ENCODE measurements around the gene IGSF21. TPM values are rescaled to one million over a fixed set of nuclear protein-coding genes. Genes with fewer than 3 reads are reported as not detected.

The IGSF21 gene
- total RNA-seq, 1 donor from 2014 or later, result 1.3 TPM

DNA sequence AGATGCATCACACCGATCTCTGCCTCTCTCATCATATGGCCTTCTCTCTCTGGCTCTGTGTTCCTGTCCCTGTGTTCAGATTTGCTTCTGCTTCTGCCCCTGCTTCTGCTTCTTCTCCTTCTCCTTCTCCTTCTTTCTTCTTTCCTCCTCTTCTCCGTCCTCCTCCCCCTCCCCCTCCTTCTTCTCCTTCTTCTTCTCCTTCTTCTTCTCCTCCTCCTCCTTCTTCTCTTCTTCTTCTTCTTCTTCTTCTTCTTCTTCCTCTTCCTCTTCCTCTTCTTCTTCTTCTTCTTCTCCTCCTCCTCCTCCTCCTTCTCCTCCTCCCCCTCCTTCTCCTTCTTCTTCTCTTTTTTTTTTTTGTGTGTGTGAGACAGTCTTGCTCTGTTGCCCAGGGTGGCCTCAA, 233.2 kb downstream of the IGSF21 start:
- H3K36me3 Mint-ChIP-seq (ENCODE audit: unreplicated experiment), result peaks cover 6% of the 10 kb centered on the region
- TF ChIP-seq, protein P1, sequence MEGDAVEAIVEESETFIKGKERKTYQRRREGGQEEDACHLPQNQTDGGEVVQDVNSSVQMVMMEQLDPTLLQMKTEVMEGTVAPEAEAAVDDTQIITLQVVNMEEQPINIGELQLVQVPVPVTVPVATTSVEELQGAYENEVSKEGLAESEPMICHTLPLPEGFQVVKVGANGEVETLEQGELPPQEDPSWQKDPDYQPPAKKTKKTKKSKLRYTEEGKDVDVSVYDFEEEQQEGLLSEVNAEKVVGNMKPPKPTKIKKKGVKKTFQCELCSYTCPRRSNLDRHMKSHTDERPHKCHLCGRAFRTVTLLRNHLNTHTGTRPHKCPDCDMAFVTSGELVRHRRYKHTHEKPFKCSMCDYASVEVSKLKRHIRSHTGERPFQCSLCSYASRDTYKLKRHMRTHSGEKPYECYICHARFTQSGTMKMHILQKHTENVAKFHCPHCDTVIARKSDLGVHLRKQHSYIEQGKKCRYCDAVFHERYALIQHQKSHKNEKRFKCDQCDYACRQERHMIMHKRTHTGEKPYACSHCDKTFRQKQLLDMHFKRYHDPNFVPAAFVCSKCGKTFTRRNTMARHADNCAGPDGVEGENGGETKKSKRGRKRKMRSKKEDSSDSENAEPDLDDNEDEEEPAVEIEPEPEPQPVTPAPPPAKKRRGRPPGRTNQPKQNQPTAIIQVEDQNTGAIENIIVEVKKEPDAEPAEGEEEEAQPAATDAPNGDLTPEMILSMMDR (IDR thresholded peaks at IDR 0.05; ENCODE audit: partially characterized antibody, unreplicated experiment), result no peak
- no peak overlapping the region for H3K4me3 Mint-ChIP-seq (ENCODE audit: unreplicated experiment)
- peaks cover 13% of the 10 kb centered on the region for H3K27me3 Mint-ChIP-seq (ENCODE audit: unreplicated experiment)
- peaks cover 14% of the 10 kb centered on the region for H3K4me1 Mint-ChIP-seq (ENCODE audit: low read depth, unreplicated experiment)
- no peak overlapping the region for H3K27ac Mint-ChIP-seq (ENCODE audit: unreplicated experiment)
- no peak for DNase-seq
- peaks cover 12% of the 10 kb centered on the region for H3K9me3 Mint-ChIP-seq (ENCODE audit: unreplicated experiment)

DNA sequence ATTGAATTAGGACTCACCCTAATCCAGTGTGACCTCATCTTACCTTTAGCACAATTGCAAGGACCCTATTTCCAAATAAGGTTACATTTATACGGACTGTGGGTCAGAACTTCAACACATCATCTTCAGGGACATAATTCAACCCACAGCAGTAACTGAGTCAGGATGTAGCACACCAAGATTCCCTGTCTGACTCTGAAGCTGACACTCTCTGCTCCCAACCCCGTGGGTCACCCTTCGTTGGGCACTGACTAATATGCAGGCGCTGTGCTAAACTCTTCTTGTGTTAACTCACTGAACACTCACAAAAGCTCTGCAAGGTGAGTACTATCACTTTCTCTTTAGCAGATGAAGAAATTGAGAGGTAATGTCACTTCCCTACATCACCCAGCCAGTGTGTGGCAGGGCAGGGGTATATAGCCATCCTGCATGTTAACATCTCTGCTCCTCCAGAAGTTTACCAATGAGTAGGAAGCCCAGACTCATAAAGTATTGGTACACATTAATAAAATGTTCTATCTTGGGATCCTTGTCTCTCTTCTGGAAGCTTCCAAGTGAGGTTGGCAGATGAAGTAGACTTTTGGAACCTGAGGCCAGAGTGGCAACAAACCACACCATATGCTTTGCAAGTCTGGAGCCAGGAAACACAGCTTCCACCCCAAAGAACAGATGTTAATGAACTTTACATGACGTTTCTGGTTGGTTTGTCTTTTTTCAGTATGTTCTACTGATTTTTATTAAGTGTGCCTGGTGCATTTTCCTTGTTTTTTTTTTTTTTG, 233.9 kb downstream of the IGSF21 start:
- Mint-ChIP-seq H3K27ac (ENCODE audit: unreplicated experiment) (no peak overlapping the region), H3K4me3 (ENCODE audit: unreplicated experiment) (no peak overlapping the region), H3K36me3 (ENCODE audit: unreplicated experiment) (peaks cover 6% of the 10 kb centered on the region), H3K9me3 (ENCODE audit: unreplicated experiment) (peaks cover 12% of the 10 kb centered on the region), H3K4me1 (ENCODE audit: low read depth, unreplicated experiment) (peaks cover 16% of the 10 kb centered on the region), H3K27me3 (ENCODE audit: unreplicated experiment) (peaks cover 13% of the 10 kb centered on the region)
- no peak for DNase-seq
- TF ChIP-seq, protein P1 (IDR thresholded peaks at IDR 0.05; ENCODE audit: partially characterized antibody, unreplicated experiment), result no peak

DNA sequence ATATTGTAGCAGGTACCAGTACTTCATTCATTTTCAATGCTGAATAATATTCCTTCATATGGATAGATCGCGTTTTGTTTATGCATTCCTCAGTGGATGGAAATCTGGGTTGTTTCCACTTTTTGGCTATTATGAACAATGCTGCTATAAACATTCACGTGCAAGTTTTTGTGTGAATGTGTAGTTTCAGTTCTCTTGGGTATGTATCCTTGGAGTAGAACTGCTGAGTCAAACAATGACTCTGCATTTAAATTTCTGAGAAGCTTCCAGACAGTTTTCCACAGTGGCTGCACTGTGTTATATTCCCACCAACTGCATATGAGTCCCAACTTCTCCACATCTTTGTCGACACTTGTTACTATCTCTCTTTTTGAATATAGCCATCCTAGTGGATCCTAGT, 235.1 kb downstream of the IGSF21 start:
- no peak for DNase-seq
- TF ChIP-seq, protein P1 (IDR thresholded peaks at IDR 0.05; ENCODE audit: partially characterized antibody, unreplicated experiment), result no peak
- peaks cover 10% of the 10 kb centered on the region for H3K27me3 Mint-ChIP-seq (ENCODE audit: unreplicated experiment)
- H3K9me3 Mint-ChIP-seq (ENCODE audit: unreplicated experiment), result peaks cover 12% of the 10 kb centered on the region
- H3K36me3 Mint-ChIP-seq (ENCODE audit: unreplicated experiment), result peaks cover 6% of the 10 kb centered on the region
- peaks cover 16% of the 10 kb centered on the region for H3K4me1 Mint-ChIP-seq (ENCODE audit: low read depth, unreplicated experiment)
- no peak overlapping the region for H3K4me3 Mint-ChIP-seq (ENCODE audit: unreplicated experiment)
- no peak overlapping the region for H3K27ac Mint-ChIP-seq (ENCODE audit: unreplicated experiment)

DNA sequence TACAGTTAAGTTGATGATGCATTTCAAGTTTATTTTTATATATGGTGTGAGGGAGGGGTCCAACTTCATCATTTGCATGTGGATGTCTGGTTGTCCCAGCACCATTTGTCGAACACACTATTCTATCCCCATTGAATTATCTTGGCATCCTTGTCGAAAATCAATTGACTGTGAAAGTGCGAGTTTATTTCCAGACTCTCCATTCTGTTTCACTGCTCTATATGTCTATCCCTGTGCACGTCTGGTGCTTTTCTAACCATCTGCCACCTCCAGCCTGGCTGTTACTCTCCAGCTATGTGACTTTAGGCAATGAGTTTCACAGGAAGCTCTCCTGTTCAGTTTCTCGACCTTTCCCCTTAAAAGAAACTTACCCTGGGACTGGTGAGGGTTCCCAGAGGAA, 236.0 kb downstream of the IGSF21 start:
- peaks cover 10% of the 10 kb centered on the region for H3K27me3 Mint-ChIP-seq (ENCODE audit: unreplicated experiment)
- DNase-seq, result peak; percentile 36

GRCh38 chr1:18344755-18345154, 237.2 kb downstream of the IGSF21 start:
- TF ChIP-seq, protein P1 (IDR thresholded peaks at IDR 0.05; ENCODE audit: partially characterized antibody, unreplicated experiment), result no peak
- peaks cover 8% of the 10 kb centered on the region for H3K9me3 Mint-ChIP-seq (ENCODE audit: unreplicated experiment)
- peaks cover 6% of the 10 kb centered on the region for H3K36me3 Mint-ChIP-seq (ENCODE audit: unreplicated experiment)
- peaks cover 16% of the 10 kb centered on the region for H3K4me1 Mint-ChIP-seq (ENCODE audit: low read depth, unreplicated experiment)
- peak overlapping the region; percentile 10 for H3K4me3 Mint-ChIP-seq (ENCODE audit: unreplicated experiment)
- peak overlapping the region; percentile 90 for H3K27ac Mint-ChIP-seq (ENCODE audit: unreplicated experiment)
- DNase-seq, result peak; percentile 70
- H3K27me3 Mint-ChIP-seq (ENCODE audit: unreplicated experiment), result peaks cover 10% of the 10 kb centered on the region

More for the DNA sequence above, 236.0 kb downstream of the IGSF21 start:
- Mint-ChIP-seq H3K27ac (ENCODE audit: unreplicated experiment) (peak overlapping the region; percentile 83), H3K4me3 (ENCODE audit: unreplicated experiment) (no peak overlapping the region), H3K4me1 (ENCODE audit: low read depth, unreplicated experiment) (peaks cover 16% of the 10 kb centered on the region), H3K36me3 (ENCODE audit: unreplicated experiment) (peaks cover 6% of the 10 kb centered on the region), H3K9me3 (ENCODE audit: unreplicated experiment) (peaks cover 8% of the 10 kb centered on the region)
- TF ChIP-seq, protein P1 (IDR thresholded peaks at IDR 0.05; ENCODE audit: partially characterized antibody, unreplicated experiment), result no peak
